CD4-positive, alpha-beta T cell treated with Interleukin-6 at 100 ng/mL for 8 hours (primary cell): ENCODE measurements around the gene ZNF761.
"Not testable (repeated sequence)": the region's sequence is repeated elsewhere in the genome, so short reads cannot be mapped to it uniquely, and the experiment has no call there.

ENCODE experiments used
- DNase-seq: peaks from one replicate; pipeline ENCODE4 v3.0.0-alpha.2; 2020; ENCODE audit warnings: mixed read lengths, low spot score

Gene ZNF761

DNA sequence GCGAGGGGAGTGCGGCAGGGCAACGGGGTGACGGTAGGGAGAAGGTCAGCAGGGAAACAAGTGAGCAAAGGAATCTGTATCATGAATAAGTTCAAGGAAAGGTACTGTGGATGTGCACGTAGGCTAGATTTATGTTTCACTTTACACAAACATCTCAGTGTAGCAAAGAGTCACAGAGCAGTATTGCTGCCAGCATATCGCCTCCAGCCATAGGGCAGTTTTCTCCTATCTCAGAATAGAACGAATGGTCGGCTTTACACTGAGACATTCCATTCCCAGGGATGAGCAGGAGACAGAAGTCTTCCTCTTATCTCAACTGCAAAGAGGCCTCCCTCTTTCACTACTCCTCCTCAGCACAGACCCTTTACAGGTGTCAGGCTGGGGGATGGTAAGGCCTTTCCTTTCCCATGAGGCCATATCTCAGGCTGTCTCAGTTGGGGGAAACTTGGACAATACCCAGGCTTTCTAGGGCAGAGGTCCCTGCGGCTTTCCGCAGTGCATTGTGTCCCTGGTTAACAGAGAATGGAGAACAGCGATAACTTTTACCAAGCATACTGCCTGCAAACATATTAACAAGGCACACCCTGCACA is 28.4 kb downstream of the ZNF761 start:
- not testable (repeated sequence) for DNase-seq

GRCh38 chr19:53461866-53462265 is 30.1 kb downstream of the ZNF761 start:
- DNase-seq = no peak

DNA sequence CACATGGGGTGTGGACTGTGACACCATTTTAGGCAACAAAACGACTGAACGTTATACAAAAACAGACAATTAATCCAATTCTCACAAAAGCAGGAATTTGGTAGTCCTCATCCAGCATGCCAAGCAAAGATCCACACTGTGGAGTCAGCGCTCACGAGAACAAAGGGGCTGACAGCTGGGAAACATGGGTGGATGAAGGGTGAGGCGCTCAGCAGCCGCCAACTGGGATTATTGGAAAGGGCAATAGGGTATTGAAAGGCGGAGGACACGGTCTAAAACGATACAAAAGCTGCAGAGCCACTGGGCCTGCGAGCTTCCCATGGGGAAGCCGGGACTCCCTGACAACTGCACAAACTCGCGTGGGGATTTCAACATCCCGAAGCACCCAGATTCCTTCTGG is 31.1 kb downstream of the ZNF761 start:
- no peak for DNase-seq

GRCh38 chr19:53463263-53463662 is 31.5 kb downstream of the ZNF761 start:
- no peak for DNase-seq

GRCh38 chr19:53466726-53467484 is 35.1 kb downstream of the ZNF761 start:
- no peak for DNase-seq

- peak; percentile 94 for DNase-seq
These were observed 35.9 kb downstream of the ZNF761 start, which contains the start of gene ZNF813 for GRCh38 chr19:53467485-53468262. Gene ZNF813 (plus strand): TSS chr19:53467733. CDS start chr19:53483823, 16,090 bp downstream.

DNA sequence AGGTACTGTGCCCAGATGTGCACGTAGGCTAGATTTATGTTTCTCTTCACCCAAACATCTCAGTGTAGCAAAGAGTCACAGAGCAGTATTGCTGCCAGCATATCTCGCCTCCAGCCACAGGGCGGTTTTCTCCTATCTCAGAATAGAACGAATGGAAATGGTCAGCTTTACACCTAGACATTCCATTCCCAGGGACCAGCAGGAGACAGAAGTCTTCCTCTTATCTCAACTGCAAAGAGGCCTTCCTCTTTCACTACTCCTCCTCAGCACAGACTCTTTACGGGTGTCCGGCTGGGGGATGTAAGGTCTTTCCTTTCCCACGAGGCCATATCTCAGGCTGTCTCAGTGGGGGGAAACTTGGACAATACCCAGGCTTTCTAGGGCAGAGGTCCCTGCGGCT is 36.8 kb downstream of the ZNF761 start:
- DNase-seq = not testable (repeated sequence)

DNA sequence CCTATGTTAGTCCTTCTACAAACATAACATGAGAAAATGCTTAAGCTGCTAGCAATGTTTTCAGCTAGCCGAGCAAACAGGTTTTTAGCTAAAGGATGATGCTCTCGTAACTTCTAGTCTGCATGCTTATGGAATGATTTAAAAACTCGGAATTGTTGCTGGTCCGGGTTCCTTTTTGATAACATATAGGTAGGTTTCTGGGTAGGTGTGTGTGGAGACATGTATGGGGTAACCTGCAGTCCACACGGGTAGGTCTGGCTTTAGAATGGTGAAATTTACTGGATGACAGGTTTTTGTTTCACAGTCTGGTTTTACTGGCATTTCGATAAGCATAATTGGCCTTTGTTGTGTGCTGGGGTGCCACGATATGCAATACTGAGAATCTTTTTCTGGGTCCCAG is 40.1 kb downstream of the ZNF761 start:
- no peak for DNase-seq

GRCh38 chr19:53474832-53475231 is 43.0 kb downstream of the ZNF761 start:
- not testable (repeated sequence) for DNase-seq

GRCh38 chr19:53475470-53475869 is 43.7 kb downstream of the ZNF761 start:
- DNase-seq = not testable (repeated sequence)

DNA sequence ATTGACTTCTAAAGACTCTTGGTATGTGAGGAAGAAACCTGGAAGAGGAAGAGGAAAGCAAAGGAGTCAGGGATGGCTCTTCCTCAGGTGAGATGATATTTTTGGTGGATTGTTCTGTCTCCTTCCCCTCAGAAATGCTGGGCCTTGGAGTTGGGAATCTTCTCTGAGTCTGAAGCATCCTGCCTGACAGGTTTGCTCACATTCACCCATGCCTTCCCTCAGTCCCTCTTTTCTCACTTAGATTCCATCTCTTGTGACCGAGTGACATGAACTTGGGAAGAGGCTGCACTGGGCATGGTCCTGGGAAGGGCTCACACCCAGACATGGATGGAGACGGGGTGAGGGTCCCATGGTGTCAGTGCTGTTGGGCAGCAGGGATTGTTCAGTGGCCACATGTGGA is 52.0 kb downstream of the ZNF761 start:
- not testable (repeated sequence) for DNase-seq

GRCh38 chr19:53485046-53486004 is 53.5 kb downstream of the ZNF761 start:
- no peak for DNase-seq

DNA sequence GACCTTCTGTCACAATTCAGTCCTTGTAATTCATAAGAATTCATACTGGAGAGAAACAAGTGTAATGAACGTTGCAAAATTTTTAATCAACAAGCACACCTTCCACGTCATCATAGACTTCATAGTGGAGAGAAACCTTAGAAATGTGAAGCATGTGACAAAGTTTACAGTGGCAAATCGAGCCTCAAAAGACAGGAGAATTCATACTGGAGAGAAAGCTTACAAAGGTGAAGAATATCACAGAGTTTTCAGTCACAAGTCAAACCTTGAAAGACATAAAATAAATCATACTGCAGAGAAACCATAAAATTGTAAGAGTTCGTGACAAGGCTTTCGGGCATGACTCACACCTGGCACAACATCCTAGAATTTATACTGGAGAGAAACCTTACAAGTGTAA is 60.4 kb downstream of the ZNF761 start:
- no peak for DNase-seq

DNA sequence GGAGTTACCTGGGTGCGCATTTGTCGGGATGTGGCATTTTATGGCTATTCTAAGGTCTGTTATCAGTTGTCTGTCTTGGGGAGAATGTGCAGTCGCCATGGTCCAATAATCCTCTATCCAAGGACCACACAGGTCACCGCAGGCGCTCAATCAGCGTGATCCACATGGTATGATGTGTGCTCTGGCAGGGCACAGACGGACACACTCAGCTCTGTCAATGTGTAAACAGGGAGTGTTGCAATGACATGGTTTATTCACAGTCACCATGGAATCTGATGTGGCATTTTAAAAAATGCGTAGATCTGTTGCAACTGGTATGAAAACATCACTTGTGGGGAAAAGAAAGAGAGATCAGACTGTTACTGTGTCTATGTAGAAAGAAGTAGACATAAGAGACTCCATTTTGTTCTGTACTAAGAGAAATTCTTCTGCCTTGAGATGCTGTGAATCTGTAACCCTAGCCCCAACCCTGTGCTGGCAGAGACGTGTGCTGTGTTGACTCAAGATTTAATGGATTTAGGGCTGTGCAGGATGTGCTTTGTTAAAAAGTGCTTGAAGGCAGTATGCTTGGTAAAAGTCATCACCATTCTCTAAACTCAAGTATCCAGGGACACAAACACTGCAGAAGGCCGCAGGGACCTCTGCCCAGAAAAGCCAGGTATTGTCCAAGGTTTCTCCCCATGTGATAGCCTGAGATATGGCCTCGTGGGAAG is 65.7 kb downstream of the ZNF761 start:
- DNase-seq = not testable (repeated sequence)

DNA sequence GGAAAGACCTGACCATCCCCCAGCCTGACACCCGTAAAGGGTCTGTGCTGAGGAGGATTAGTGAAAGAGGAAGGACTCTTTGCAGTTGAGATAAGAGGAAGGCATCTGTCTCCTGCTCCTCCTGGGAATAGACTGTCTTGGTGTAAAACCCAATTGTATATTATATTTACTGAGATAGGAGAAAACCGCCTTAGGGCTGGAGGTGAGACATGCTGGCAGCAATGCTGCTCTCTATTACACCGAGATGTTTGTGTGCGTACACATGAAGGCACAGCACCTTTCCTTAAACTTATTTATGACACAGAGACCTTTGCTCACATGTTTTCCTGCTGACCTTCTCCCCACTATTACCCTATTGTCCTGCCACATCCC is 66.2 kb downstream of the ZNF761 start:
- DNase-seq = not testable (repeated sequence)

DNA sequence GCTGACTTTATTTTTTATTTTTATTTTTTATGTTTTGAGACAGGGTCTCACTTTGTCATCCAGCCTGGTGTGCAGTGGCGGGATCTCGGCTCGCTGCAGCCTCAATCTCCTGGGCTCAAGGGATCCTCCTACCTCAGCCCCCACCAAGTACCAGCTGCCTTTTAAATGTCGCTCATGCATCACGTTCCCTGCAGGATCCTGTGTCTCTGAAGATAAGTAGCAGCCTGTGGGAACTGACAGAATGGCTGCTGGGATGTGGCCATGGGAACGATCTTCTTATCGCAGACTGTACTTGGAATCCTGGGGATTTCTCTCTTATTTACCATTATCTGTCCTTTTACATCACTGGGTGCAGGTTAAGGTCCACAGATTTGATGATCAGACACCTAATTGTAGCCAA is 71.4 kb downstream of the ZNF761 start:
- DNase-seq = not testable (repeated sequence)

DNA sequence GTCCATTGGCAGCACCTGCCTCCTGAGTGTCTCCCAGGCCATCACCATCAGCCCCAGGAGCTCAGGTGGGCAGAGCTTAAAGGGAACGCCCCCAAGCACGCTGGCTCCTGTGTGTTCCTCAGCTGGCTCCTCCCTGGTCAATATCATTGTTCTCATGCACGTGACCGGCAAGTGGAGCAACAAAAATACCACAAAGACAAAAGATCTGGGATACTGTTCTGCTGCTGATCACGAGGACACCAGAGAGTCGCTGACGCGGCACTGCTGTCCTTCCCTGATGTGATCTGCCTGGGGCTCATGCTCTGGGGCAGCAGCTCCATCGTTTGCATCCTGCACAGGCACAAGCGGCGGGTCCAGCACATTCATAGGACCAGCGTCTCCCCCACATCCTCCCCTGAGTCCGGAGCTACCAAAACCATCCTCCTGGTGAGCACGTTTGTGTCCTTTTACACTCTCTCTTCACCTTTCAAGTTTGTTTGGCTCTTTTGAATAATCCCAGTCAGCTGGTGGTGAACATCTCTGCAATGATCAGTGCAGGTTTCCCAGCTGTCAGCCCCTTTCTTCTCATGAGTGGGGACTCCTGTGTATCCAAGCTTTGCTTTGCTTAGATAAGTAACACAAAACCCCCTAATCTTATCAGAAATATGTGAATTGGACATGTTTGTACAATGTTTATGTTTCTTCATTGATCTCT is 72.0 kb downstream of the ZNF761 start:
- DNase-seq = not testable (repeated sequence)

DNA sequence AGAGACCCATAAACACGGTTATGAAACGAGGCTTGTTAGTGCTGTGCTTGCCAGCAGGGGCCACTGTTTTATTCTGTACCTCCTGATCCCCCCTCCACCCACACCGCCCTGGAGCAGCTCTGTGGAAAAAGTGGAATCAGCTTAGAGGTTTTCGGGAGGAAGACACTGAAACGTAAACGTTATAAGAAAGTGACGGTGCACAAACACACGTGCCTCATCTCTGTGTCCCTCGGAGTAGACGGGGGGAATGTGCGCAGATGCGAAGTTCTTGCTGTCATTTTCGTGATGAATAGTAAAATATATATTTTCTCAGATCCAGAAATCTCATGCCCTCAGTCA is 72.5 kb downstream of the ZNF761 start:
- not testable (repeated sequence) for DNase-seq

DNA sequence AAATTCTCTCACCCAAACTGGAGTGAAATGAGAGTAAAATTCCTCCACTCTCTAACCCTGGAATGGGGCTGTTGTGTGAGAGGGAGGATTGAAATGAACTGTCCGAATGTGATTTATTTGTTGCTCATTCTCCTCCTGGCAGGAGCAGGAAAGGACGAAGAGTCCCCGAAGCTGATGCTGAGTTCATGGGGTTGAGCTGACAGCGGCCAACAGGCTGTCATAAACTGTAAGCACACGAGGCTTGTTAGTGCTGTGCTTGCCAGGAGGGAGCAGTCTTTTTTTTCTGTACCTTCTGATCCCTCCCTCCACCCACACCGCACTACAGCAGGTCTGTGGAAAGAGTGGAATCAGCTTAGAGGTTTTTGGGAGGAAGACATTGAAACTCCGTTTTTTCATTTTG is 73.1 kb downstream of the ZNF761 start:
- DNase-seq = no peak

GRCh38 chr19:53506728-53507127 is 74.9 kb downstream of the ZNF761 start:
- DNase-seq = no peak
